GM23248 (cell line): ENCODE data around the gene PSMC2.
"Not testable (repeated sequence)": the region's sequence is repeated elsewhere in the genome, so short reads cannot be mapped to it uniquely, and the experiment has no call there.

Experiments
- EZH2 ChIP-seq: fragments of 200-600 bp; sonication (generic); IDR thresholded peaks from 2 replicates; pipeline ENCODE4 v1.6.1; 2018; ENCODE audit warnings: antibody characterized with exemption, mild to moderate bottlenecking; ENCODE audit not compliant: insufficient read depth, poor library complexity, severe bottlenecking
- EZH2phosphoT487 ChIP-seq: fragments of 200-600 bp; sonication (generic); IDR thresholded peaks from 2 replicates; pipeline ENCODE4 v1.6.1; 2018; ENCODE audit warnings: antibody characterized with exemption, moderate library complexity, mild to moderate bottlenecking, low read depth; ENCODE audit not compliant: insufficient read depth

DNA sequence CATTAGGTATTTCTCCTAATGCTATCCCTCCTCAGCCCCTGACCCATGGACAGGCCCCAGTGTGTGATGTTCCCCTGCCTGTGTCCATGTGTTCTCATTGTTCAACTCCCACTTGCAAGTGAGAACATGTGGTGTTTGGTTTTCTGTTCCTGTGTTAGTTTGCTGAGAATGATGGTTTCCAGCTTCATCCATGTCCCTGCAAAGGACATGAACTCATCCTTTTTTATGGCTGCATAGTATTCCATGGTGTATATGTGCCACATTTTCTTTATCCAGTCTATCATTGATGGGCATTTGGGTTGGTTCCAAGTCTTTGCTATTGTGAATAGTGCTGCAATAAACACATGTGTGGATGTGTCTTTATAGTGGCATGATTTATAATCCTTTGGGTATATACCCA, 52.2 kb downstream of the PSMC2 start:
- TF ChIP-seq EZH2, EZH2phosphoT487: not testable (repeated sequence)
